ENCODE results near the gene NRXN2. TPM values are rescaled to one million over a fixed set of nuclear protein-coding genes. Genes with fewer than 3 reads are reported as not detected.

Gene NRXN2
- total RNA-seq, 2 experiments from 2014 or later: 0.08 TPM; not detected in 1

DNA sequence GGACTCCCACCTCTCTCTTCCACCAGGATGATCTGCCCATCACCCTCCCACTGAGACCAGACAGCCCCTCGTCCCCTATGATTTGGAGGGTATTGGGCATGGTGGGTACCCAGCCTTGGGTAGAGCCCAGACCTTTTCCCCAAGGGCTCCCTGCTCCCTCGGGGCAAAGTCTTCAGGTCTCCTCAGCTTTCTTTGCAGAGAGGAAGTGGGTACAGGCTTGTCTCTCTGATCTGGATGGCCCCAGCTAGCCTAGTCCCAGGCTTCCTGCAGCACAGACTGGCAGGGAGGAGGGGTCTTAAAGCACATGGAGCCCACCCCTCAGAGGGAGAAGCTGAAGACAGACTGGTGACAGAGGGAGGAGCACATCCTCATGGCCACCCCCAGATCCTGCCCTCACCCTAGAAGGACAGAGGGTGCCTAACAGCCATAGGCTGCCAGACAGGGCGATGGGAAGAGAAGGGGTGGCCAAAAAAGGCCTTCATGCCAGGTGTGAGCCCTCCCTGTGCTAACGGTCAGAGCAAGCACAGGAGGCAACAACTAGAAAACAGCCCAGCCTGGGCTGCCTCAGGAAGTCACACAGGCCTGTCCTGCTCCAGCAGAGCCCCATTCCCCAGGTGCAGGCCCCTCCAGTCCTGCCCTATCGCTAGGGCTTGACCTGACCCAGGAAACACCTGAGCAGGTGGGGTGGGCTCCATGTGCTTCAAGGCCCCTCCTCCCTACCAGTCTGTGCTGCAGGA lies 101.5 kb downstream of the NRXN2 start:
- CTCF ChIA-PET: no interaction called here
- DNase-seq: no peak
- Mint-ChIP-seq H3K27ac (no peak overlapping the region), H3K27me3 (no peaks in the 10 kb centered on the region), H3K4me1 (peaks cover 7% of the 10 kb centered on the region), H3K36me3 (ENCODE audit: low read depth) (no peaks in the 10 kb centered on the region), H3K9me3 (no peaks in the 10 kb centered on the region), H3K4me3 (no peak overlapping the region)
- POLR2A ChIA-PET: no interaction called here

DNA sequence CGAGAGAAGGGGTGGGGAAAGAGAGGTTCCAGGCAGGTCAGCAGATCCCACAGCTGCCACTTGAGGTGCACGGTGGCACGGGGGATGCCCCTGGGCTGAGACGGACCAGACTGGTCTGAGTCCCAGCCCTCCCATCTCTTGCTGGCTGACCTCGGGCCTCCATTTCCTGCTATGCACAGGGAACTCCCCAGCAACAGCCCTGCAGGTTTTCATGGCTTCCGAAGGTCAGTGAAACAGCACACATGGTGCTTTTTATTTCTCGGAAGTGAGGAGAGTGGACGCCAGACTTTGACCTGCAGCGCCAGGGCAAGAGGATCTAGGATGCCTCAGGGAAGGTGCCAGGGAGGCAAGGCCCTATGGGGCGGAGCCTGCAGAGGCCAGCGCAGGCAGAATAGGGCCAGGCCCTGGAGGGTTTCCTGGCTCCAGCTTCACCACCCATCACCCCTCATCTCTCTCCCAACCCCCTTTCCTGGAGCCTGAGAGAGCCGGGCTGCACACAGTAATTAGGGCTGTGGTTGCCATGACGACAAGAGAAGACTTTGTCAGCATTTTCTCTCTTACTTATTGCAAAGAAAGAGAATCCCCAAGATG lies 102.5 kb downstream of the NRXN2 start:
- Mint-ChIP-seq H3K9me3 (no peaks in the 10 kb centered on the region), H3K36me3 (ENCODE audit: low read depth) (no peaks in the 10 kb centered on the region), H3K27ac (no peak overlapping the region), H3K4me1 (peaks cover 7% of the 10 kb centered on the region), H3K27me3 (no peaks in the 10 kb centered on the region), H3K4me3 (no peak overlapping the region)
- ChIA-PET POLR2A (no interaction called here), CTCF (no interaction called here)
- no peak for DNase-seq

DNA sequence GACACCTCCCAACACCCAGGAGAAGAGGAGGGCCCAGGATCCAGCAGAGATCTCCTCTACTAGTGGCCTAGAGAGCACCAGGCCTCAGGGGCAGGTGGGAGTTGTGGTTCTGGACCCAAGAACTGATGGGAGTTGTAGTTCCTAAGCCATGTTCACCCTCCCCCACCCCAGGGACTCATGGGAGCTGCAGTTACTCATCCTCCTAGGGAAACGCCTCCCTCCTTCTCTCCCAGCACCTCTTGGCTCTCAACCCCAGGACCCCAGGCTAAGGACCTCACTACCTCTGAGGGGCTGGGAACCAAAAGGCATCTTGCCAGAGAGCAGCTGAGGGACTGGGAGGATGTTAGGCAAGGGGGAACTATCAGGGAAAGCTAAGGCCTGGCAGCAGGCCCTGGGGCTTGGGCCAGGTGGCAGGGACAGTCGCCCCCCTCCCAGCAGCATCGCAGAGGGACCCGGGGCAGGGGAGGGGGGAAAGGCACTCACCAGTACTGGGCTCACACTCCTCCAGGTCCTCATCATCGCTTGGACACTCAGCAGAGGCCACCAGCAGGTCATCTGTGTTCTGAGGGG lies 103.1 kb downstream of the NRXN2 start:
- Mint-ChIP-seq H3K27ac (no peak overlapping the region), H3K9me3 (no peaks in the 10 kb centered on the region), H3K4me3 (no peak overlapping the region), H3K4me1 (peaks cover 7% of the 10 kb centered on the region), H3K27me3 (no peaks in the 10 kb centered on the region), H3K36me3 (ENCODE audit: low read depth) (no peaks in the 10 kb centered on the region)
- POLR2A ChIA-PET: no interaction called here
- CTCF ChIA-PET: no interaction called here
- DNase-seq: no peak

DNA sequence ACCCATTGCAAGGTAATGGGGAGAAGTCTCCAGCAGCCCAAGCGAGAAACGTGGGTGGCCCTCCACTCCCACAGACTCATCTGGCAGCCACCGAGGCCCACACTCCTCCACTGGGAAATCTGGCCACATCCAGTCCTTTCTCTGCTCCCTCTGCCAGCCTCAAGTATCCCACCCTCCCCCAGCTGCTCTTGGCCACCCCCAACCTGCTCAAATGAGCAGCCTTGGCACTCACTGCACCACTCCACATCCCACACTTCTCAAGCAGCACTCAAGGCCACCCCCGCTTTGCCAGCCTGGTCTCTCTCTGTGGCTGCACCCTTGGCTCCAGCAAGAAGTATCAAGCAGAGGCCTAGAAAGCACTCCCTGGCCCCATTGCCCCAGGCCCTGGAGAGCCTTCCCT lies 103.8 kb downstream of the NRXN2 start:
- DNase-seq: no peak
- CTCF ChIA-PET: no interaction called here

DNA sequence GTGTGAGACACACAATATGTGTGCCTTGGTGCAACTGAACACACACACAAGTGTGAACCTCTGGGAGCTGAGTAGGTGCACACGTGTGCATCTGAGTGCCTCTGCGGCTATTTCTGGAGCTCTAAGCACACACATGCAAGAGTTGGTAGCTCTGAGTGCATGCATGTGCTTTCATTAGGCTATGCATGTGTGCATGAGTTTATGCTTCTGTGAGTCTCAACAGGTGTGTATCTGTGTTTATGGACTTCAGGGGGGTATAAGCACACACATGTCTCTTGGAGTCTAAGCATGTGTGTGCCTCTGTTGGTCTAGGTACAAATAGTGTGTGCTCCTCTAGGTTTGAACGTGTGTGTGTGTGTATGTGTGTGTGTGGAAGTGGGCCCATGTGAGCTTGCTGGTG lies 106.2 kb downstream of the NRXN2 start:
- POLR2A ChIA-PET: no interaction called here
- DNase-seq: no peak
- H3K4me1 Mint-ChIP-seq: peaks cover 13% of the 10 kb centered on the region
- no peak overlapping the region for H3K27ac Mint-ChIP-seq
- no peaks in the 10 kb centered on the region for H3K27me3 Mint-ChIP-seq
- H3K4me3 Mint-ChIP-seq: no peak overlapping the region
- no peaks in the 10 kb centered on the region for H3K36me3 Mint-ChIP-seq (ENCODE audit: low read depth)
- CTCF ChIA-PET: no interaction called here
- no peaks in the 10 kb centered on the region for H3K9me3 Mint-ChIP-seq

More for the DNA sequence above, 103.8 kb downstream of the NRXN2 start:
- peaks cover 7% of the 10 kb centered on the region for H3K4me1 Mint-ChIP-seq
- no peak overlapping the region for H3K4me3 Mint-ChIP-seq
- no peaks in the 10 kb centered on the region for H3K36me3 Mint-ChIP-seq (ENCODE audit: low read depth)
- POLR2A ChIA-PET: no interaction called here
- no peaks in the 10 kb centered on the region for H3K27me3 Mint-ChIP-seq
- no peaks in the 10 kb centered on the region for H3K9me3 Mint-ChIP-seq
- no peak overlapping the region for H3K27ac Mint-ChIP-seq

DNA sequence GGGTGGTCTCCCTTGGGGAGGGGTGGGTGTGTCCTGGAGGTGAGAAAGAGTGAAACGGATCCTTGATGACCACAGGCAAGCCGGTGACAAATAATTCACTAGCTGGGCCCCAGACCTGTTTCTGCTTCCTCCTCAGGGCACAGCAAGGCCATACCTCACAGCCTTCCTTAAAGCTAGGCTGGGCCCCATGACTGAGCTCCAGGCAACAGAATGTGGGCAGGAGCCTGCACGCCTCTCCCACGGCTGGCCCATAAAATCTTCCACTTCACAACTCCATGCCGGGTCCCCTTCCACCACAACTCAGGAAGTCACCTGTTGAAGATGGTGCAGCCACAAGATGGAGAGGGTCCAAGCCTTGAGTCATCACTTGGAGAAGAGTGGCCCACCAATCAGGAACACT lies 108.1 kb downstream of the NRXN2 start:
- CTCF ChIA-PET: interaction anchor here (0.6 kb wide), 1 partner anchor 714 kb away, joined by 3 read pairs; no protein-coding TSS in a partner anchor
- no peak for DNase-seq
- Mint-ChIP-seq H3K4me1 (peaks cover 9% of the 10 kb centered on the region), H3K4me3 (no peak overlapping the region), H3K27me3 (no peaks in the 10 kb centered on the region), H3K36me3 (ENCODE audit: low read depth) (no peaks in the 10 kb centered on the region), H3K27ac (no peak overlapping the region), H3K9me3 (no peaks in the 10 kb centered on the region)
- POLR2A ChIA-PET: no interaction called here

DNA sequence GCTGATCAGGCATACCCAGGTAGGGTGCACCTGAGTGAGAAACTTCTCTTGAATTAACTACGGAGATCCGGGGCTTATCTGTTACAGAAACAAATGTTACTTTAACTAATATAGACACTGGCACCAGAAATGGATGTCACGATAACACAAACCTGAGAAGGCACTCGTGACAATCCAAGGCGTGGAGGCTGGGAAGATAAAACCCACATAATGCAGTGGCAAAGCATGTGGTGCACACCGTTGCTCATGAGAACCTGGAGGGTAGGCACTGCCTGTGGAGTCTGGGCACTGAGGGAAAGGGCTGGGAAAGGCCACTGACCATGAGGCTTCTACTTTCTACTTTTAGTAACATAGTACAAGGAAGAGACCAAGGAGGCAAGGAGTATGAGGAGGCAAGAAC lies 109.3 kb downstream of the NRXN2 start:
- no peaks in the 10 kb centered on the region for H3K27me3 Mint-ChIP-seq
- POLR2A ChIA-PET: no interaction called here

DNA sequence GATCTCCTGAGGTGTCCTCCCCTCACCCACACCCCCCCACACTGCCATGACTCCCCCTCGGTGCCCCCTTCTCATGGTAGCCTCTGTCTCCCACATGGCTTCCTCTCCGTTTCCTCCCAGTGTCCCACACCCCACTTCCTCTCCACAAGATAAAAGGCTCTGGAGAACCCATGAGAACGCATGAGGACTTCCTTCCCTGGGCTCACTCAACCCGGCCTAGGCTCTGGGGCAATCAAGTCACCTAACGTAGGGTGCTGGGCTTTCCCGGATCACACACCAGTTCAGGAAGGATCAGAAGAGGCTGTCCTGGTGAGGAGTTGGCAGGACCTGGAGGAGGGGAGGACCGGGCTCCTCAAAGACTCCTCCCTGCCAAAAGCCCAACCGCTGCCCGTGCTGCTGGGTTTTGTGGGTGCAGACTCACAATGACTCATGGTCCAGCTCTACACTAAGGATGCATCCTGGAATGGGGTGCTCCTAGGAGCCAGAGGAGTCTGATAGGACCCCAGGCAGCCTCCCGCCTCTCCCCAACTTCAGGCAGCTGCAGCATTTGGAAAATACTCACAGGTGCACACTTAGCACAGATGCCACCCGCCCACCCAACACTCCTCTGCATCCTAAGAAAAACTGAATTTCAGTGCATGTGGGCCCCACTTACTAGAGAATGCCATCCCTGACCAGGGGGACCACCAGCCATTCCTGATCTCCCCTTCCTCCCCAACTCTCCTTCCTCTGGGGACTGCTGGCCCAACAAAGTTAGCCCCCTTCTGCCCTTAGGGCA lies 110.9 kb downstream of the NRXN2 start:
- DNase-seq: no peak
- no peaks in the 10 kb centered on the region for H3K9me3 Mint-ChIP-seq

More for the DNA sequence above, 109.3 kb downstream of the NRXN2 start:
- peaks cover 9% of the 10 kb centered on the region for H3K4me1 Mint-ChIP-seq
- DNase-seq: no peak
- no peaks in the 10 kb centered on the region for H3K9me3 Mint-ChIP-seq
- CTCF ChIA-PET: no interaction called here
- H3K27ac Mint-ChIP-seq: no peak overlapping the region
- H3K36me3 Mint-ChIP-seq (ENCODE audit: low read depth): no peaks in the 10 kb centered on the region
- no peak overlapping the region for H3K4me3 Mint-ChIP-seq

DNA sequence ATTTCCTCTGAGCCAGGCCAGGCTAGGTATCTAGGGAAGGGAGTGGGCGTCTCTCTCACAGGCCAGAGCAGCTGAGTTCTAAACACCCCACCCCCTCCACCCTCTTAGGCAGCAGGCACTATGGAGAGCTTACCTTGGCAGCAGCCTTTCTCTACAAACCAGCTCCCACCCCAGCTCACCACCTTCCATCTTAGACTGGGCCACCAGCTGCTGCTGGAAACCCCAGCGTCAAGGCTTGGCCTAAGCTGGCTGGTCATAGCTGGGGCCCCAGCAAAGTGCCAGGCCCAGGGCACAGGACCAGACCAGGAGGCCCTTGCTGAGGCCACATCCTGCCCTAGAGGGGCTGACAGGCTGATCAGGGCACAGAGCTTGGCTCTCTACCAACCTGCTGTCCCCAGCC lies 111.8 kb downstream of the NRXN2 start:
- Mint-ChIP-seq H3K9me3 (no peaks in the 10 kb centered on the region), H3K27ac (no peak overlapping the region), H3K4me3 (no peak overlapping the region), H3K27me3 (no peaks in the 10 kb centered on the region), H3K36me3 (ENCODE audit: low read depth) (no peaks in the 10 kb centered on the region), H3K4me1 (peaks cover 9% of the 10 kb centered on the region)
- DNase-seq: no peak
- CTCF ChIA-PET: no interaction called here
- POLR2A ChIA-PET: no interaction called here

More for the DNA sequence above, 110.9 kb downstream of the NRXN2 start:
- Mint-ChIP-seq H3K4me3 (no peak overlapping the region), H3K27me3 (no peaks in the 10 kb centered on the region), H3K27ac (no peak overlapping the region), H3K36me3 (ENCODE audit: low read depth) (no peaks in the 10 kb centered on the region), H3K4me1 (peaks cover 9% of the 10 kb centered on the region)
- ChIA-PET POLR2A (no interaction called here), CTCF (no interaction called here)

DNA sequence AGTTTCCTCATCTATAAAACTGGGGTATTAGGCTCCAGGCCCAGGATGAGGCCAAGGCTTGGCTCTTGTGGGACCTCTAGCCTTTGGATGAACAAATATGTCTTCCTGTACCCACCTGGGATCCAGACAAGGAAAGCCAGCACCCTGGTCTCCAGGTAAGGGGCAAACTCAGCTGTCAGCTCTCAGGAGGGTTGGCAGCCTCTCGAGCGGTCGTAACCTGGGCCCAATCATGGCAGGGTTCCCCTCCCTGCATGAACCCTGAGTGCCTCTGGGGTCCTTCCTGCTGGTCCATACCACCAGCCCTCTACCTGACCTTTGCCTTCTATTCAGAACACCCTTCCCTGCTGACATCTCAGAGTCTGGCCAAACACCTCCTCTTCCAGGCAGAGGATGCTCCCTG lies 112.4 kb downstream of the NRXN2 start:
- H3K27me3 Mint-ChIP-seq: no peaks in the 10 kb centered on the region
- DNase-seq: no peak
- H3K4me1 Mint-ChIP-seq: peaks cover 9% of the 10 kb centered on the region
- H3K27ac Mint-ChIP-seq: no peak overlapping the region
- POLR2A ChIA-PET: no interaction called here
- H3K9me3 Mint-ChIP-seq: no peaks in the 10 kb centered on the region
- H3K36me3 Mint-ChIP-seq (ENCODE audit: low read depth): no peaks in the 10 kb centered on the region
- no peak overlapping the region for H3K4me3 Mint-ChIP-seq
- CTCF ChIA-PET: interaction anchor here (1.3 kb wide), 1 partner anchor 161 kb away, joined by 4 read pairs; no protein-coding TSS in a partner anchor

DNA sequence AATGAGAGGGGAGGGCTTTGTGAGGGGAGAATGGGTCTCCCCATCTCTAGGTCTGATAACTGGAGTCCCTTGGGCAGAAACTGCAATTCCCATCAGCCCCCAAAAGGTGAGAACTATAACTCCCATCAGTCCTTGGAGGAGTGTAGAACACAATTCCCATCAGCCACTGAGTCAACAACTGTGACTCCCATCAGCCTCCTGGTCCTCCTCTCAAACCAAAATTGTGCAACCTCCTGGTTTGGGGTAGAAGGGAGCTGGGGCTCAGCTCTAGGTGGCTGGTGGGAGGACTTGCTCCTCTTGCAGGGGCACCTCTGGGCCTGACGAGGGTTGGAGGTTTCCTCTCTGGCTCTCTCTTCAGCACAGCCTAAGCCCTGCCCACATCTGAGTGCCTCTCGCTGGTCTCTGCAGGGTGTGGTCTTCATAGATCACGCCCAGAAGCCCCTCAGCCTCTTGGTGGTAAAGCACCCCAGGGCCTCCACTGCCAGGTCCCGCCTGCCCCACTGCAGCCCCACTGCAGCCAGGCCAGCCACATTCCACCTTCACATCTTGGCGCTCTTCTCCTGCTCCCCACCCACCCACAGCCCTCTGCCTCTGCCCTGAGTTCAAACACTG lies 113.5 kb downstream of the NRXN2 start:
- no peak overlapping the region for H3K27ac Mint-ChIP-seq

DNA sequence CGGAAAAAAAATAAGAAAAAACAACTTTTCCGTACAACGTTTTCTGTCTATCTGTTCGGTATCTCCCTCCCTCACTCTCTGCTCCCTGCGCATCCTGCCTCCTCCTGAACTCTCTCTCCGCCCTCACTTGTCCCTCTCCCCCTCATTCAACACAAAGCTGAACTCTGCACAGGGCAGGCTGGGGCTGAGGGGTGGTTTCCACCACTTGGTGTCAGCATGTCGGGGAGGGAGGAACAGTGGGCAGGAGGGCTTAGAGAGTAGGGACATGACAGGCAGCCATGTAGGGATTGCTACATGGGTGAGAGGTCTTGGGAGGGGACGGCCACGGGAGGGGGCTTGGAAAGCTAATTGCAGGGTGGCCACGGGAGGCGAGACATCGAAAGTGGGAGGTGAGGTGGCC lies 114.4 kb downstream of the NRXN2 start:
- Mint-ChIP-seq H3K4me1 (peaks cover 9% of the 10 kb centered on the region), H3K9me3 (no peaks in the 10 kb centered on the region), H3K36me3 (ENCODE audit: low read depth) (no peaks in the 10 kb centered on the region)

More for the DNA sequence above, 113.5 kb downstream of the NRXN2 start:
- Mint-ChIP-seq H3K4me1 (peaks cover 9% of the 10 kb centered on the region), H3K27me3 (no peaks in the 10 kb centered on the region), H3K36me3 (ENCODE audit: low read depth) (no peaks in the 10 kb centered on the region), H3K9me3 (no peaks in the 10 kb centered on the region), H3K4me3 (no peak overlapping the region)
- POLR2A ChIA-PET: no interaction called here
- no peak for DNase-seq
- CTCF ChIA-PET: interaction anchor here (1.3 kb wide), 1 partner anchor 160 kb away, joined by 4 read pairs; no protein-coding TSS in a partner anchor

DNA sequence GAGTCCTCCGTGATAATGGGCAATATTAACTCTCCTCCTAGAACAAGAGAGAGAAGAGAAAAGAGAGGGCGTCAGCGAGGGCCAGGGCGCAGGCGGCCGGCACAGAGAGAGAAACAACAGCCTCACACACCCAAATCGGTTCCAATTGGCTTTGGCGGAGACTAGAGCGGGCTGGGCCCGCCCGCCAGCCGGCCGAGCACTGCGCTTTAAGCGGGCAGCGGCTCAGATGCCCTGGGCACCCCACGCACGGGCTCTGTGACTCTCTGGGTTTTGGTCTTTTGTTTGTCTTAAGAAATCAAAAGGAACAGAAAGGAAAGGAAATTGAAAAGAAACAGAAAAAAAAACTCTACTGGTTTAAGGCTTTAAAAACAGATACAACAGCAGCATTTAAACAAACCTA lies 115.0 kb downstream of the NRXN2 start:
- no peaks in the 10 kb centered on the region for H3K36me3 Mint-ChIP-seq (ENCODE audit: low read depth)
- no peak overlapping the region for H3K27ac Mint-ChIP-seq
- POLR2A ChIA-PET: no interaction called here
- H3K4me3 Mint-ChIP-seq: no peak overlapping the region
- no peaks in the 10 kb centered on the region for H3K27me3 Mint-ChIP-seq
- H3K9me3 Mint-ChIP-seq: no peaks in the 10 kb centered on the region
- no peak for DNase-seq
- peaks cover 9% of the 10 kb centered on the region for H3K4me1 Mint-ChIP-seq
- CTCF ChIA-PET: no interaction called here

More for the DNA sequence above, 114.4 kb downstream of the NRXN2 start:
- ChIA-PET POLR2A (no interaction called here), CTCF (no interaction called here)
- DNase-seq: no peak
- Mint-ChIP-seq H3K27me3 (no peaks in the 10 kb centered on the region), H3K4me3 (no peak overlapping the region), H3K27ac (no peak overlapping the region)

All from activated CD4-positive, alpha-beta memory T cell treated with anti-CD3 and anti-CD28 coated beads, Interleukin-2, amount 10 ng/mL, durations not matched to agents 7 days and 5 days (primary cell).